Amniotic stem cell (primary cell): ENCODE data around the gene CAMTA1.
"Not testable (repeated sequence)": the region's sequence is repeated elsewhere in the genome, so short reads cannot be mapped to it uniquely, and the experiment has no call there.

Experiments used
- DNase-seq: peaks from one replicate; lab custom pipeline; 2025; lab: John Stamatoyannopoulos, UW

The CAMTA1 gene

DNA sequence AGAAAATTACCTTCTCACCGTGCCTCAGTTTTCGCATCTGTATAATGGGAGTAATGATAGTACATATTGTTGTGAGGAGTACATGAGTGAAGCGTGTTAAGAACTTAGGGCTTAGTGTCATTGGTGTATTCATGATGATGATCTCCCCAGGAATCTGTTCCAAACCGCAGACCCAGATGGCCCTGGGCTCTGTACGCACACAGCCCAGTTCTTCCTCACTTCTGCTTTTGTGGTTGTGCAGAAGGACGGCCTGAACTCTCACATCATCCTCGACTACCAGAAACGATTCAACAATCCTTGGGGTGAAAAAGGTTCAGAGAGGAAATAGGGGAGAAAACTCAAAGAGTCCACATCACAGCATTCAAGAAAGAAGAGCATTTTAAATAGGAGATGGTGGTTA lies 323.0 kb downstream of the CAMTA1 start:
- DNase-seq = no peak

DNA sequence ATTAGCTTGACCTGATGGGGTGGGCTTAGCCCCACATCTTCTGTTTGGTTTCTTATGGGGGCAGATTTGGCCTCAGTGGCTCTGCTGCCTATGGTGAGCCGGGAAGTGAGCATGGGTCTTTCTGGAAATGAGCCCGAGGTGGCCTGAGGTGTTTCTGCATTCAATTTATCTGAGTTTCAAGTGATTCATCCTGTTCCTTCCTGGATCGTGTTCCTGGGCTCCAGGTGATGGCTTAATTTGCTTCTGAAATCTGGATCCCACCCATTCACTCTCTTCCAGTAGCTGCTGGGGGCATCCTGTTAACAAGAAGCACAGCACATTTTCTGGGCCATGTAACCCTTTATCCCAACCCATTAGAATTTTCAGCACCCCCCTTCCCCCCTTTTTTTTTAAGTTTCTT lies 324.6 kb downstream of the CAMTA1 start:
- no peak for DNase-seq

DNA sequence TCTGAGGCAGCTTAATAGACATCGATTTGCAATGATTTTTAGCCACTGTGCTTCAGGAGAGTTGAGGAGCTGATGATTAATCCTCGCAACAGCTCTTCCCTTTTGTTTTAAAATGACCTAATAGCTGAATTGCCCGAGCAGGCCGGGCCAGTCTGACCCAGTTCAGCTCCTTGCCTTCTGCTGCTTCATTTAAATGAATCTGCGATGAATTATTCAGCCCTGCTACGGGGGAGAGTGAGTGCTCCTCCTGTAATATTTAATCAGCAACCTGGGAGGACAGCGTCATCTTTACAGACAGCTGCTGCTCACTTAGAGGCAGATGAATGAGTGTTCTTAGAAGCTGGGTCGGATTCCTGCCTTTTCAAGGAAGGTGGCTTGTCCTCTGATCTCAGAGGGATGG lies 325.1 kb downstream of the CAMTA1 start:
- no peak for DNase-seq

DNA sequence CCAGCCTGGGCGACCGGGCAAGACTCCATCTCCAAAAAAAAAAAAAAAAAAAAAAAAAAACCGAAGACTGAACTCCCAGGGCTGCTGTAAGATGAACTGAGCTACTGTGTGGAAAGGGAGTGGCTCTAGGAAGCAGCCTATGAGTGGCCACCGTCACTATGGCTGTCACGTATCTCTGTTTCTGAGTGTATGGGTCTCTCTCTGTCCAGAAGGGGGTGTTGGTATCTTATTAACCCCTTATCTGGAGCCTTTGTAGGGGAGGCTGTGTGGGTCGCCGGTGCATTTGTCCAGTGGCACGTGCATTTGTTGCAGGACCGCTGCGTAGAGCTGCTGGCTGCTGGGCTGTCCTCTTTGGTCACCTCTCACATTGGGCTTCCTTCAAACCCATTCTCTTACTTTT lies 326.6 kb downstream of the CAMTA1 start:
- DNase-seq = no peak

DNA sequence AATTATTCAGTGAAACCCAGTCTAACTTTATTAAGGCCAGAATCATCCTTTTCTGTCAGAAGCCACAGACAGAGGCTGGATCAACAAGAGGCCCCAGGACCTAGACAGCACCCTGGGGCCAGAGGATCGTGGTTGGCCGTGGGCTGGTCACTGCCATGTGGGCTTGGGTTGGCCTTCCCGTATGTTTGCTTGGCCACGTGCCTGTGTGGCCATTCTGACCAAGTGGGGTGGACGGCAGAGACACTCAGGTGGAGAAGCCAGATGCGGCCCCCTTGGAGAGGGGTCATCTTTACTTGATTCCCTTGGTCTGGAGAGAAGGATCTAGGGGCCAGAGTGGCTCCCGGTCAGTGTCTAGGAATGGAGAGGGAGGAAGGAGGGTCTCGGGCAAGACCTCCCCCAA lies 327.9 kb downstream of the CAMTA1 start:
- no peak for DNase-seq

DNA sequence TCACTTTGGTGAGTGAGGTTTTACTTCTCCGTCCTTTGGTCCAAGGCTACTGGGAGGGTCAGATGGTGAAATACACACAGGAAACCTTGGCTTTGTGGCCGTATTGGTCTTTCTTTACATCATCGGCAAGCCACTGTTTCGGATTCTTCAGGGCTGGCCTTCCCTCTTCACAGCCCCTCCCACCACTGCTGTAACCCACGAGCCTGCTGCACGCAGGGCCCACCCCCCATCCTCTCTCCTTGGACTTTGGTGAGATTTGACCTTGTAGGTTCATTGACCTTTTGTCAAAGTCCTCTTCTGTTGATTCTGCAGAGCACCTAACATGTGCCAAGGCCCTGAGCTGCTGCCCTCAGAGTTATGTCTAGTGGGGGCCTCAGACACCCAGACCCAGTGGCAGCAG lies 328.6 kb downstream of the CAMTA1 start:
- DNase-seq = no peak

DNA sequence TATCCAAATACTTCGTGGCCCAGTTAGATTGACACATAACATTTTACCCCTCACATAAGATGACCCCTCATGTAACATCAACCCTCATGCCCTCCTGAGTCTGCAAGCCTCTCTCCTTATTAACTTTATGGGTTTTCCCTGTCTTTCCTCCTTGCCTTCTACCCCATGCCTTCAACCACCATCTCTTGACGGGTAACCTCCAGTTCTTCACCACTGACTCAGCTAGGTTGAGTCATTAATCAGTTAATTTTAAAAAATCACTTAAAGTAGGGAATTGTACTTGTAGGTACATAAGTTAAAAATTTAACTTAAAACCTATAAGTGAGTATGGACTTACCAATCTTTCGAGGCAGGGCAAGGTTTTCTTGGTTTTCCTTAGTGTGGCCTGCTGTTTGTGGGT lies 330.7 kb downstream of the CAMTA1 start:
- no peak for DNase-seq

DNA sequence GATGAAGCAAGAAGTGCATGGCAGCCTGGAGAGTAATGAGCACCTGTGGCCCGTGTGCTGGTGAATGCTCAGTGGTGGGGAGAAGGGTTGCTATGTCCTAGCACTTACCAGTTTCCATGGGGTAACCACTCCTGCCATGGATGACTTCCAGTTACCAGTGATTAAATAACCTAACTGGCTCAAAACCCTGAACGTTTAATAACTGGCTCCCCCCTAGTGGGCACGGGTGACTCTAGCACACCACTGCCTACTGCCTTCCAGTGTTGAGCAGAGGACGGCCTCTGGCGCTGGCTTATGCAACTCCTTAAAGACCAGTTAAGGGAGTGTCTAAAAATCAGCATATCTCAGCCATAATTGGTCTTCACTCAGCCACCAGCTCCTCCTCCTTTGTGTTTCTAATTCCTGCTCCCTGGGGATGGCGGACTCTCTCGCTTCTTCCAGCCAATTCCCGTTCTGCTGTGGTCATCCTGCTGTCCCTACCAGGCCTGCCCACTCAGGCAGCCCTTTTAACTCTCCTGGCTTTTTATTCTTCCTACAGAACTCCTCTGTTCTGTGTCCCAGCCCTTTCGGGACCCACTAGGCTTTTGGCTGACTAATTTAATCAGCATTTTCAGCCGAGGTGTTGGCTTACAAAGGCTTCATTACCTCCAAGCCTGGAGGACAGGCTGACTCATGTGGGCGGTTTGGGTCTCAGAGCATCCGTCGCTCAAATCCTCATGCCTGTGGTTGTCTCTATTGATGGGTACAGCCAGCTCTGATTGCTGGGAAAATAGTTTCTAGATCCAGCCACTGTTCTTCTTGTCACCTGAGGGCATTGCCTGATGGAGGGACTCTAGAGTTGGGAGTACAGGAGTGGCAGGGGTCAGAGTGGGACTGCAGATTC lies 332.4 kb downstream of the CAMTA1 start:
- DNase-seq = peak; percentile 87

DNA sequence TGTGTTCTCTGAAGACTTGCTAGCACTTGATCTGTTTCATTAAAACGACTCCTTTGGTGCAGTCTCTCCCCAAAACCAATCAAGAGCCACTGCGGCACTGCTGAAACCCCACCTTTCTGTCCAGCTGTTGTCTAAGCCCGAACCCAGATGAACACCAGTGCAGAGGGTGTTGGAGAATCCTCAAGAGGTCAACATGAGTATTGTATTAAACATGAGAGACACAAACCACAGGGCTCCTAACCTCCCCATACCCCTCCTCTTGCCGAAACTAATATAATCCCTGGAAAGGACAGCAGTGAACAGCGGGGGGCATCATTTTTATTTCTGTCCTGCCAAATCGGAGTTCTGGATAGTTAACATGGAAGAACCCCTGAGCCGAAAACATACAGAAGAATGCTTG lies 333.9 kb downstream of the CAMTA1 start:
- no peak for DNase-seq

DNA sequence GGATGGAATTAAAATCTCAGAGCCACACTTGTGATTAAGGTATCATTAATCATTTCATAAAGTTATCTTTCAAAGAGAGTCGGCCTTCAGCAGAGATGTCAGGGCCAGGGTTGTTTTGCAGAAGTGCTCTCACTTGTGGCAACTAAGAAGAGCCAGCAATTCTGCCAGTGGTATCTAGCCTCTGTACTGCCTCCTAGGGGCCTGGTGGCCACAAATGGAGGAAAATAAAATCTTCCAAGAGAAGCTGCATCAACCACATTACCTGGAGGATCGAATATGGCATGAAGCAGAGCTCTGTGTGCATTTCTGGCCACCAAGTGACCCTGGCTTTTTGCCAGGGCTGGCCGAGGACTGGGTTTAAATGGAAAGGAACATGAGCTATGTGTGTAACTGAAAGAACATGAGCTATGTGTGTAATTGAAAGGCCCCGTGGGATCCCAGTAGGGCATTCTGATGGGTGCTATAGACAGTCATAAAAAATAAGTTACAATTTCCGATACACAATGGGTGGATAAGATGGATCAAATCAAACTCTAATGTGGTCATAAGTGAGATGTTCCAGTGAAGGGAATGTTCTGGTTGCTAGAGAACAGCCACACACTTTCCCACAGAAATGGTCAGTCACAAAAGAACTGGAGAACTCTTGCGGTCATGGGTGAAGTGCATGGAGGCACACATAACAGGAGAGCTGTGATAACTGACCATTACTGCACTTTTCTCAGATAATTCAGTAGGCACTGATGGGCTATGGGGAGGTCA lies 335.8 kb downstream of the CAMTA1 start:
- no peak for DNase-seq

DNA sequence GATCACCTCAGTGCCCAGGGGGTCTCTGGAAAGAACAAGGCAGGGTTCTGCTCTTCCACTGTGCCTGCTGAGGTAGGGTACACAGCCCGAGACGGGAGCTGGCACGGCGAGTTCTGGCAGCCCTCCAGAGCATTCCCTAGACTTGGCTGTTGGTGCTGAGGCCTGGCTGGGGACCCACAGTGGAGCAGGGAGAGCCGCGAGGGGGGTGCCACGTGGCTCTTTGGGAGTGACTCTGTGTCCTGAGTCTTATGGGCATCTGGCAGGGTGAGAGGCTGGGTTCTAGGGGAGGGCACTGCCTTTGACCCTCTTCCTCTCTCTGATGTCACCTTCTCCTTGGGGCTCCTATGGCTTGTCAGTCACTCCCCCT lies 336.4 kb downstream of the CAMTA1 start:
- DNase-seq = no peak

DNA sequence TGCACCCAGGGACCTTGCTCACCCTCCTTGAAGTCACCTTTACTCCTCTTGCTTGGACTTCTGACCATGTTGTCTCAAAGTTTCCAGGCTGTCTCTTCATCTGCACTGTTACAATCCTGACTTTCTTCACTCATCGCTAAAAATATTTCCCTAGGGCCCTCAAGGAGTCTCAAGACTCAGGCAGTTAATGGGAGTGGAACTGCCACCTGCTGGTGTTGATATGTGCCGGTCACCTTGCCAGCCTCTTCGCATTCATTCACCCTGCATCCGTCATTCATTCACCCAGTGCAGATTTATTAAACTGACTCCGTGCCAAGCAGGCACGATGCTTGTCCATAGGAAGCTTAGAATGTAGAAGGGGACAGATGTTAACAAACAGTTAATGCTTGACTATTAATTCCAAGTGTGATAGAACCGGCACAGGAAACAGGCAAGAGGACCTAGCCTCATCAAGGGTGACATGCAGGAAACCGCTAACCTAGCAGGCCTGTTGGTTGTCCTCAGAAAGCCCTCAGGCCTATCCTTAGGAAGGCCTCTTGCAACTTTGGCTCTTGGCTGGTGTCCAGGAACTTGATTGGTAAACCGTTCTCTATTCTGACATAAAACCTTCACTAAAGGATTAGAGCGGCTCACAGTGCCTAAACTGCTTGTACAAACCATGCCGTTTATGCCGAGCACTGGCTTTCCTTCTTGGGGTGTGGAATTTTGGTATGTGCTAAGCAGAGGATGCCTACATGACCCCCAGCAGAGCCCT lies 342.2 kb downstream of the CAMTA1 start:
- DNase-seq = no peak

DNA sequence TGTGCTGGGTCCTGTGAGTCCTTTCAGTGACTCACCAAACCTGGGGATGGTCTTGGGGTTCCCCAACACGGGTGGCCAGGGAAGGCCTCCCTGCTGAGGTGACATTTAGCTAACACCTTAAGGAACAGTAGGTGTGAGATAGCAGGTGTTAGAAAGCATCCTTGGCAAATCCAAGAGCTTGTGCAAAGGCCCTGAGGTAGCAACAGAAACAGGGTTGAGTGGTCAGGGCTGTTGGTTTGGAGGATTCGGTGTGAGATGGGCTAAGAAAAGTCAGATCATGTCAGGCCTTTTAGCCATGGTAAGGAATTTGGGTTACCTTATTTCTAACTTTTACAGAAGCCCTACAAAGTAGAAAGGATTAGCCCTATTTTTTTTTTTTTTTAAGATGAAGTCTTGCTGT lies 343.0 kb downstream of the CAMTA1 start:
- DNase-seq = no peak

DNA sequence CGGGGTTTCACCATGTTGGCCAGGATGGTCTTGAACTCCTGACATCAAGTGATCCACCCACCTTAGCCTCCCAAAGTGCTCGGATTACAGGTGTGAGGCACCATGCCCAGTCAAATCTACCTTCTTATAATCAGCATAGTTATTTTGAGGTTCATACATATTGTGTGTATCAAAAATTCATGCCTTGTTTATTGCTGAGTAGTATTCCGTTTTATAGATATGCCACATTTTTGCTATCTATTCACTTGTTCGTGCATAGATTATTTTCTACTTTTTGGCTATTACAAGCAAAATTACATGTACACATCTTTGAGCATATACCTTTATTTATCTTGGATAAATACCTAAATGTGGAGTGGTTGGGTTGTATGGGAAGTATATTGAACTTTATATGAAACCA lies 344.9 kb downstream of the CAMTA1 start:
- DNase-seq = no peak

DNA sequence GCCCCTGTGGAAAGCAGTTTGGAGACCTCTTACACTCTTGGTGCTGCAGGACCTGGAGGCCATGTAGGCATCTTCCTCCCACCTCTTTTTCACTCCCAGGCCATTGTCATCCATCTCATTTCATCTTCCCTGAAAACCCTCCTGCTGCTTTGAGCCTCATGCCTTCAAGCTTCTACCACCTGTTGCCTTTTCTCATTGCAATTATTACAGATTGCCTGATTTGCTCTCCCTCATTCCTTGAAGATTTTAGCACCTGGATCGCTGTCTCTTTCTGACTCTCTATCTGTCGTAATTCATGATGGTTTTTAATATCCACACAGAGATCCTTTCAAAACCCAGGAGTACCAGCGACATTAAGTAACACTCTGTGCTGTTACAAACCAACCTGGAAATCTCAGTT lies 350.2 kb downstream of the CAMTA1 start:
- DNase-seq = no peak

DNA sequence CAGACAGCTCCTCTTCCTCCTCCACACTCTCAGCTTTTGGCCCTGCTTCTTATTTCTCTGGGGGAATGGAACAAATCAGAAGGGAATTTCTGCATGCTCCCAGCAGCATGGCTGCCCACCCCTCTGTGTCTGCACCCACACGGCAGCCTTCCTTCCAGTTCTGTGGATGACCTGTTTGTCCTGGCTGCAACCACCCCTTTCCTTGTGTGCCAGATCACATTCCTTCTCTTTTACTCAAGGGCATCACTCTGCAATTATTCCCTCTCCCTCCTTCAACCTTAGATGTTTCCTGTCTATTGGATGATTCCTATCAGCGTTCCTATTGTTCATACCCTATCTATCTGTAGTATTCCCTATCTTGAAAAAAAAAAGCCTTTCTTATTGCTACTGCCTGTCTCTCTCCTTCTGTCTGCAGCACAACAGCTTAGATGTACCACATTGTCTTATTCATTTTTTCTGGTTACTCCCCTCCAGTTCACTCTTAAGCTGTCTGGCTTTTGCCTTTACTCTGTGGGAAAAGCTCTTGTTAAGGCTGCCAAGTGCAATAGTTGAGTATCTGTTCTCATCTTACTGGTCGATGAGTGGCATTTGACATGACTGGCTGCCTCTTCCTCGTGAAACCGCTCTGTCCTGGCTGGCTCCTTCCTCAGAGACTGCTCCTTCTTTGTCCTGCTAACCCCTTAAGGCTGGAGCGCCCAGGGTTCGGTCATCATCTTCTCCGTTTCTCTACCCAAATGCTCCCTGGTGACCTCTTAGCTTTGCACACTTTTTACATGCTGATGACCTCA lies 351.1 kb downstream of the CAMTA1 start:
- DNase-seq = no peak

DNA sequence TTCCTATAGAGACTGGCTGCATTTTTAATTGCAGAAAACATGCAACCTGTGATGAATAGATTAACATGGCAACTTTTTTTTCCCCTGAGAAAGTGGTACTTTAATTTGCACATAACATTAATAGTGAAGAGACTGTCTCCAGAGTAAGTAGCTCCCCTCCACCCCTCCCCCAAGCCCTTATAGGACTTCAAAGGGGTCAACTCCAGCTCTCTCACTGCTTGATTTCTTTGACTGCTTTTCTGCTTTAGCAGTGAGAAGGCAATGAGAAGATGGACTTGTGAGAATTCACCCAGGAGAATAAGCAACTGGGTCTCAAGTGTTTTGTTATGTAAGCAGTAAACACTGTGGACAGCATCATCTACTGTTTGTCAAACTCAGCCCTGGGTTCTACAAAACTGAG lies 355.0 kb downstream of the CAMTA1 start:
- no peak for DNase-seq

DNA sequence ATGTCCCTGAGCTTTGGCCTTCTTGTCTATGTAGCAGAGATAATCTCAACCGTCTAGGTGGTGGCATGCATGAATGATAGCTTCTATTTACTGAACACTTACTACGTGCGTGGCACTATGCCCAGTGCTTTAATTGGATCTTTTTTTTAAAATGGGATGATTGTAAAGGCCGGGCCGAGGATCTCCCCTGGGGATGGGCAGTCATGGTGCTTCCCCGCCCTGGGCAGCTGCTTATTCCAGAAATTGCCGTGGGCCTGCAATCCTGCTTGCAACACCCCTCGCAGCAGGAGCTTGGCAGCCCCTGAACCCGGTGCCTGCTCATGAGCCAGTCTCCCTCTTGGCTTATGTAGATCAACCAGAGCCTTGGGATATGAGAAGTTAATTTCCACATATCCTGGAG lies 360.7 kb downstream of the CAMTA1 start:
- no peak for DNase-seq

DNA sequence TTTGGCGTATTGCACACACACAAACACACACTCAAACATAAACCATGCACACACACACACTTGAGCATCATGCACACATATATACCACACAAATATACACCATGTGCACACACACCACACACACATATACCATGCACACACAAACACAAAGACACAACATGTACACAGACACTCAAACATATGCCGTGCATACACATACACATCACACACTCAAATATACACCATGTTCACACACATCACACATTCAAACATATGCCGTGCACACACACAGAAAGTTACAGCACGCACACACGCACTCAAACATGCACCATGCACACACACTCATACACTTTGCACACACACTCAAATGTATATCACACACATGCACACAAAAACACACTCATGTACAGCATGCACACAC lies 361.5 kb downstream of the CAMTA1 start:
- DNase-seq = no peak

DNA sequence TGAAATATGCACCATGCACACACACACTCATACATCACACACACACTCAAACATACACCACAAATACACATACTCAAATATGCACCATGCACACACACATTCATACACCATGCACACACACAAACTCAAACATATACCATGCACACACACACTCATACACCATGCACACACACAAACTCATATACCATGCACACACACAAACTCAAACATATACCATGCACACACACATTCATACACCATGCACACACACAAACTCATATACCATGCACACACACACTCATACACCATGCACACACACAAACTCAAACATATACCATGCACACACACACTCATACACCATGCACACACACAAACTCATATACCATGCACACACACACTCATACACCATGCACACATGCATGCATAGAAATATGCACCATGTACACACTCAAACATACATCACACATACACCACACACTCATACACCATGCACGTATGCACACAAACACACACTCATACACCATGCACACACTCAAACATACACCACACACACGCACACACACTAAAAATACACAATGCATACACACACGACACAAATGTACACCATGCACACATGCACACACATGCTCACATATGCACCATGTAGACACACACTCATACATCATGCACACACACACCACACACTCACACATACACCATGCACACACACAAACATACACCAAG lies 362.5 kb downstream of the CAMTA1 start:
- not testable (repeated sequence) for DNase-seq

DNA sequence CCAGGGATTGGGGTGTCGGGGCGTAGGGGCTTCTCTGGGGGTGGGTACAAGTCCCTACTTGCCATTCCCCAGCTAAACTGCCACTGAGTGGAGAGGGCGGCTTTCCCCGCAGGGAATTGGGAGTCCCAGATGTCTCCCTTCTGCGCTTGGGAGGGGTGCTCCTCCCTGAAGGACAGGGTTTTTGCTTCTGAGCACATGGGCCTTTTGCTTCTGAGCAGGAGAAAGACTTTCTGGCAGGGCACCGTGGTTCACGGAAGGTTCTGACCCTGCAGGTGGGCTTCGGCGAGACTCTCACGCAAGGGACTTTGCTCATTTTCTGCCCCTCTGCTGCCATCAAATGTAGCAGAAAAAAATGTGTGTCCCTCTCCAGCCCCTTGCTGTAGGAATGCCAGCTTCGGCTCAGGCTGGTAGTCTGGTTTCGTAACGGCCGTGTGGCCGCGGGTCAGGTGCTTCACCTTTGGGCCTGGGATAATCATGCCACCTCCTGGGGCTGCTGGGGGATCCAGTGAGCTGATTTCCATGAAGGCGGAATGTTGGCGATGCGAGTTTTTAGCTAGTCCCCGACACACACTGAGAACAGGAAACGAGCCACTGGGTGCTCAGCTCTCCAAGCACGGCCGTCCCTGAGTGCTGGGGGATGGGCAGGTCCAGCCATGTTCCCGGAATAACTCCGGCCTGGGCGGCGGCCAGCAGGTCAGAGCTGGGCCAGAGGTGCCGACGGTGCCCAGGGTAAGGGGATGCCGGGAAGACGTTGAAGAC lies 364.0 kb downstream of the CAMTA1 start:
- no peak for DNase-seq
